IMR-90 (cell line): ENCODE measurements around the gene CD44. TPM values are rescaled to one million over a fixed set of nuclear protein-coding genes. Genes with fewer than 3 reads are reported as not detected.

Experiments
- ATAC-seq: fragments of 200-7000 bp; cut with Tn5 transposase; 2 replicates; pipeline ENCODE4 v1.9.1; 2020; ENCODE audit warnings: low read depth, mild to moderate bottlenecking, moderate library complexity
- BruUV-seq: library from RNA; stranded (reverse); fragments of 400-500 nt; replicated peaks from 2 replicates; lab custom pipeline; 2021; lab: Mats Ljungman, UMichigan
- CTCF ChIA-PET: fragments of 300-600 bp; formaldehyde crosslinking; extraction: SDS; loops from one replicate; lab custom pipeline; 2021; ENCODE audit warnings: antibody characterized with exemption; lab: Yijun Ruan, JAX
- POLR2A ChIA-PET: fragments of 300-600 bp; sonication (Branson Sonifier 250); formaldehyde crosslinking; loops from one replicate; lab custom pipeline; 2022; ENCODE audit warnings: antibody characterized with exemption; ENCODE audit not compliant: unreplicated experiment; lab: Charles Lee
- DNase-seq: peaks from one replicate; pipeline ENCODE4 v3.0.0; 2013
- H2AFZ ChIP-seq: replicated peaks from 2 replicates; pipeline ENCODE3; 2013; ENCODE audit warnings: low read length, mild to moderate bottlenecking; ENCODE audit not compliant: poor library complexity
- H2AK5ac ChIP-seq: 2 replicates; pipeline ENCODE4 v1.6.1; 2013; ENCODE audit warnings: low read depth, low read length, inconsistent platforms
- H2AK9ac ChIP-seq: replicated peaks from 2 replicates; pipeline ENCODE3; 2013; ENCODE audit warnings: mild to moderate bottlenecking, low read depth, low read length, moderate library complexity; ENCODE audit not compliant: poor library complexity
- H2BK120ac ChIP-seq: 2 replicates; pipeline ENCODE4 v1.6.1; 2013; ENCODE audit warnings: low read depth, low read length, inconsistent platforms
- H2BK15ac ChIP-seq: 3 replicates; pipeline ENCODE4 v1.6.1; 2013; ENCODE audit warnings: low read depth, low read length, inconsistent platforms
- H2BK20ac ChIP-seq: 2 replicates; pipeline ENCODE4 v1.6.1; 2013; ENCODE audit warnings: low read depth, mild to moderate bottlenecking, inconsistent platforms, low read length, moderate library complexity
- H2BK5ac ChIP-seq: 2 replicates; pipeline ENCODE4 v1.6.1; 2013; ENCODE audit warnings: mild to moderate bottlenecking, low read depth, low read length, inconsistent platforms; ENCODE audit not compliant: poor library complexity, severe bottlenecking
- H3K14ac ChIP-seq: replicated peaks from 2 replicates; pipeline ENCODE4 v1.6.1; 2013; ENCODE audit warnings: low read depth, low read length, inconsistent platforms
- H3K18ac ChIP-seq: 2 replicates; pipeline ENCODE4 v1.6.1; 2013; ENCODE audit warnings: low read depth, low read length, control low read depth
- H3K23ac ChIP-seq: 2 replicates; pipeline ENCODE4 v1.6.1; 2013; ENCODE audit warnings: low read depth, low read length, inconsistent platforms
- H3K27ac ChIP-seq: 2 replicates; pipeline ENCODE4 v1.5.1; 2013; ENCODE audit warnings: mild to moderate bottlenecking, control low read depth, low read length; ENCODE audit not compliant: insufficient read depth
- H3K27me3 ChIP-seq: 2 replicates; pipeline ENCODE4 v1.6.1; 2013; ENCODE audit warnings: low read length; ENCODE audit not compliant: control insufficient read depth, insufficient read depth
- H3K36me3 ChIP-seq: 2 replicates; pipeline ENCODE4 v1.6.1; 2013; ENCODE audit warnings: low read length, mixed read lengths; ENCODE audit not compliant: control insufficient read depth, insufficient read depth
- H3K4ac ChIP-seq: 2 replicates; pipeline ENCODE4 v1.6.1; 2013; ENCODE audit warnings: low read depth, low read length, inconsistent platforms
- H3K4me1 ChIP-seq: 2 replicates; pipeline ENCODE4 v1.6.1; 2013; ENCODE audit warnings: low read length, mixed read lengths; ENCODE audit not compliant: control insufficient read depth, insufficient read depth
- H3K4me2 ChIP-seq: 2 replicates; pipeline ENCODE4 v1.6.1; 2013; ENCODE audit warnings: low read depth, mild to moderate bottlenecking, control low read depth, low read length, moderate library complexity
- H3K4me3 ChIP-seq: 2 replicates; pipeline ENCODE4 v1.5.1; 2013; ENCODE audit warnings: low read depth, mild to moderate bottlenecking, control low read depth, low read length, moderate library complexity; ENCODE audit not compliant: insufficient read depth
- H3K56ac ChIP-seq: 2 replicates; pipeline ENCODE4 v1.6.1; 2013; ENCODE audit warnings: low read length, inconsistent platforms; ENCODE audit not compliant: insufficient read depth; ENCODE audit errors: extremely low read depth
- H3K79me1 ChIP-seq, 2 experiments: 2 replicates each; pipeline ENCODE4 v1.6.1; 2013; ENCODE audit warnings: low read length in 2 of 2, inconsistent platforms in 1 of 2, low read depth in 1 of 2
- H3K9ac ChIP-seq: 2 replicates; pipeline ENCODE4 v1.6.1; 2013; ENCODE audit warnings: low read depth, low read length, control low read depth
- H3K9me1 ChIP-seq: 2 replicates; pipeline ENCODE4 v1.6.1; 2013; ENCODE audit warnings: low read length, inconsistent platforms; ENCODE audit not compliant: insufficient read depth
- H3K9me3 ChIP-seq: 2 replicates; pipeline ENCODE4 v1.6.1; 2013; ENCODE audit warnings: low read length; ENCODE audit not compliant: control insufficient read depth, insufficient read depth
- H4K20me1 ChIP-seq: 2 replicates; pipeline ENCODE4 v1.6.1; 2013; ENCODE audit warnings: low read length, inconsistent platforms; ENCODE audit not compliant: insufficient read depth
- H4K5ac ChIP-seq: 2 replicates; pipeline ENCODE4 v1.6.1; 2013; ENCODE audit warnings: mild to moderate bottlenecking, low read depth, low read length, control low read depth
- H4K8ac ChIP-seq, 2 experiments: 2 replicates each; pipeline ENCODE4 v1.6.1; 2013; ENCODE audit warnings: low read depth in 2 of 2, low read length in 2 of 2, control low read depth in 1 of 2, inconsistent platforms in 1 of 2
- H4K91ac ChIP-seq: 2 replicates; pipeline ENCODE4 v1.6.1; 2013; ENCODE audit warnings: low read depth, low read length, inconsistent platforms; ENCODE audit not compliant: insufficient read depth
- BHLHE40 ChIP-seq: fragments of 150-350 bp; IDR thresholded peaks from 2 replicates; pipeline ENCODE4 v1.6.1; 2016; ENCODE audit warnings: mild to moderate bottlenecking, low read depth, low read length
- CHD1 ChIP-seq: IDR thresholded peaks from 2 replicates; pipeline ENCODE4 v1.6.1; 2012; ENCODE audit warnings: low read depth, low read length, improper control_type of control experiment
- ELK1 ChIP-seq: fragments of 150-350 bp; IDR thresholded peaks from 2 replicates; pipeline ENCODE4 v1.6.1; 2016; ENCODE audit warnings: low read depth, mild to moderate bottlenecking, low read length, moderate library complexity, borderline replicate concordance
- FOS ChIP-seq: fragments of 150-350 bp; IDR thresholded peaks from 2 replicates; pipeline ENCODE4 v1.6.1; 2016; ENCODE audit warnings: low read depth, low read length
- MXI1 ChIP-seq: IDR thresholded peaks from 2 replicates; pipeline ENCODE4 v1.6.1; 2012; ENCODE audit warnings: low read depth, mild to moderate bottlenecking, low read length, moderate library complexity, borderline replicate concordance
- POLR2A ChIP-seq: IDR thresholded peaks from 2 replicates; pipeline ENCODE4 v1.6.1; 2012; ENCODE audit warnings: mild to moderate bottlenecking, low read depth, low read length
- RAD21 ChIP-seq: IDR thresholded peaks from 2 replicates; pipeline ENCODE4 v1.6.1; 2012; ENCODE audit warnings: low read length, improper control_type of control experiment
- RFX5 ChIP-seq: IDR thresholded peaks from 2 replicates; pipeline ENCODE4 v1.8.0; 2012; ENCODE audit warnings: low read depth, mild to moderate bottlenecking, low read length, moderate library complexity
- SMC3 ChIP-seq: fragments of 150-350 bp; IDR thresholded peaks from 2 replicates; pipeline ENCODE4 v1.6.1; 2016; ENCODE audit warnings: low read depth, mild to moderate bottlenecking, antibody characterized with exemption, low read length, moderate library complexity
- USF2 ChIP-seq: fragments of 150-350 bp; IDR thresholded peaks from 2 replicates; pipeline ENCODE4 v1.6.1; 2017; ENCODE audit warnings: mild to moderate bottlenecking, antibody characterized with exemption, low read length, low read depth
- WGBS, 2 experiments: methylation state at CpG; one replicate each; pipeline versions ENCODE4 v1.1.5 to v1.1.7; 2013; ENCODE audit warnings: missing lambda C conversion rate in 2 of 2; ENCODE audit not compliant: insufficient read length in 1 of 2; ENCODE audit errors: extremely low coverage in 2 of 2; 5-methylcytosine and 5-hydroxymethylcytosine counted together
- dilution Hi-C: fragments of 300-500 bp; cut with HindIII; formaldehyde crosslinking; loops from one replicate; pipeline ENCODE4 v1.14.3; 2018; ENCODE audit warnings: low sequenced_read_pairs; ENCODE audit not compliant: unreplicated experiment
- in situ Hi-C: fragments of 300-500 bp; cut with MboI; formaldehyde crosslinking; loops from 3 replicates; pipeline ENCODE4 v1.14.3; 2019; ENCODE audit warnings: low sequenced_read_pairs, inconsistent platforms, mixed read lengths
- intact Hi-C: fragments of 100-400 bp; cut with micrococcal nuclease; formaldehyde crosslinking; loops from 2 replicates; pipeline ENCODE4 v1.10.0; 2022
- polyA plus RNA-seq, 3 experiments: library from polyadenylated mRNA; depleted of rRNA; stranded (reverse); fragments of >200 nt; gene quantifications; 2 replicates each; pipeline ENCODE4 v1.2.3, GENCODE V29; 2012; ENCODE audit warnings: low replicate concordance in 1 of 3
- total RNA-seq: library from RNA; depleted of rRNA; stranded (reverse); fragments of >200 nt; gene quantifications from 2 replicates; pipeline ENCODE4 v1.2.3, GENCODE V29; 2012

The CD44 gene
- total and polyA plus RNA-seq, 2 of the 4 experiments (the other 2 are of a cell fraction) = 357 to 947 TPM

- ChIA-PET POLR2A (no interaction called here), CTCF (no interaction called here)
- peaks cover 9% of the 10 kb centered on the region for H3K4me1 ChIP-seq
- H3K4ac ChIP-seq = 0 out of 2 replicates have a peak overlapping the region, but pooled peaks have one; percentile 38
- H3K79me1 ChIP-seq = no peaks in the 10 kb centered on the region
- WGBS, 2 experiments = no CpG with 5 or more reads among the region's 5 CpGs
- 0 out of 2 replicates have a peak overlapping the region, but pooled peaks have one; percentile 17 for H3K23ac ChIP-seq
- H3K27me3 ChIP-seq = no peaks in the 10 kb centered on the region
- H2AK5ac ChIP-seq = no peak overlapping the region
- BruUV-seq = no TSS peak
- peak overlapping the region; percentile 57; the same call in 1 of the 2 replicates for H3K18ac ChIP-seq
- H4K5ac ChIP-seq = peak overlapping the region; percentile 72
- peak overlapping the region; percentile 65 for H2BK120ac ChIP-seq
- no peak overlapping the region for H2AFZ ChIP-seq
- ATAC-seq = no peak
- H3K56ac ChIP-seq = no peak overlapping the region
- H3K4me2 ChIP-seq = no peak overlapping the region
- dilution Hi-C loops = no loop called here
- peak overlapping the region; percentile 60 for H2BK5ac ChIP-seq
- H3K27ac ChIP-seq = no peak overlapping the region
- H3K36me3 ChIP-seq = no peaks in the 10 kb centered on the region
- in situ Hi-C loops = loop anchor here (10.0 kb wide), 1 partner anchor 148 kb away; no protein-coding TSS in a partner anchor
- TF ChIP-seq CHD1 (no peak), RAD21 (no peak), RFX5 (no peak), FOS (no peak), MXI1 (no peak), ELK1 (no peak), USF2 (no peak), POLR2A (no peak), BHLHE40 (no peak), SMC3 (no peak)
- H2AK9ac ChIP-seq = no peak overlapping the region
- H3K9ac ChIP-seq = no peak overlapping the region
- H4K20me1 ChIP-seq = no peaks in the 10 kb centered on the region
- peak overlapping the region; percentile 65; the same call in 1 of the 2 replicates for H2BK20ac ChIP-seq
- H3K4me3 ChIP-seq = no peak overlapping the region
- intact Hi-C loops = loop anchor here (5.0 to 10.0 kb wide), 2 partner anchors 131 to 248 kb away; no protein-coding TSS in a partner anchor
- H4K91ac ChIP-seq = 0 out of 2 replicates have a peak overlapping the region, but pooled peaks have one; percentile 5
- H3K9me3 ChIP-seq = peaks cover 3% of the 10 kb centered on the region; the same call in 1 of the 2 replicates
- no peak overlapping the region for H4K8ac ChIP-seq
- H3K9me1 ChIP-seq = no peaks in the 10 kb centered on the region
- H2BK15ac ChIP-seq = peak overlapping the region; percentile 74; the same call in 2 of the 3 replicates
- peak; percentile 60 for DNase-seq
- peak overlapping the region; percentile 47 for H3K14ac ChIP-seq
Measured at GRCh38 chr11:35236667-35237003, 97.7 kb downstream of the CD44 start.
